Testis (tissue), 2 donors: ENCODE measurements around the gene CD63.

ENCODE experiments used
- POLR2A ChIP-seq: fragments of 450-650 bp; IDR thresholded peaks from one replicate; pipeline ENCODE4 v1.6.1; 2017; ENCODE audit warnings: antibody characterized with exemption, mild to moderate bottlenecking, moderate library complexity
- TF ChIP-seq, protein P1 (sequence below), 3 experiments: fragments of 450-650 bp in 2 of 3; fragments of 200-600 bp in 1 of 3; sonication (generic) in 1 of 3; IDR thresholded peaks; one replicate each; pipeline ENCODE4 v1.5.1; 2016 to 2019; ENCODE audit warnings: antibody characterized with exemption in 3 of 3, mild to moderate bottlenecking in 2 of 3, moderate library complexity in 1 of 3

DNA sequence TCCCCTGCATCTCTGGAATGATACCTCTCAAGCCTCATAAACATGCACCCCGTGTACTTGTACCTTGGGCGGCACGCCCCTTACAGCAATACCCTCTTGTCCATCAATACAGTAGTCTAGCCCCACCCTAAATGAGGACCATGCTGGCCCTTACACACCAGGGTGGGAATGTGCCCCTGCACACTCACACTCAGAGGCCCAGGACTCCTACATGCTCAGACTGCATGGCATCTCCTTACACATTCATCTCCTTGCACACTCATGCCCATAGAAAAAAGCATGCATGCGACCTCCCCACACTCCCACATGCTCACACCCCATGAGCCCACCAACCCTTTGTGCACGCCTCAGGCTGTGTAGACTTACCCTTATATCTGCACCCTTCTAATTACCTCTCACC is 43.1 kb downstream of the CD63 start:
- TF ChIP-seq, protein P1, sequence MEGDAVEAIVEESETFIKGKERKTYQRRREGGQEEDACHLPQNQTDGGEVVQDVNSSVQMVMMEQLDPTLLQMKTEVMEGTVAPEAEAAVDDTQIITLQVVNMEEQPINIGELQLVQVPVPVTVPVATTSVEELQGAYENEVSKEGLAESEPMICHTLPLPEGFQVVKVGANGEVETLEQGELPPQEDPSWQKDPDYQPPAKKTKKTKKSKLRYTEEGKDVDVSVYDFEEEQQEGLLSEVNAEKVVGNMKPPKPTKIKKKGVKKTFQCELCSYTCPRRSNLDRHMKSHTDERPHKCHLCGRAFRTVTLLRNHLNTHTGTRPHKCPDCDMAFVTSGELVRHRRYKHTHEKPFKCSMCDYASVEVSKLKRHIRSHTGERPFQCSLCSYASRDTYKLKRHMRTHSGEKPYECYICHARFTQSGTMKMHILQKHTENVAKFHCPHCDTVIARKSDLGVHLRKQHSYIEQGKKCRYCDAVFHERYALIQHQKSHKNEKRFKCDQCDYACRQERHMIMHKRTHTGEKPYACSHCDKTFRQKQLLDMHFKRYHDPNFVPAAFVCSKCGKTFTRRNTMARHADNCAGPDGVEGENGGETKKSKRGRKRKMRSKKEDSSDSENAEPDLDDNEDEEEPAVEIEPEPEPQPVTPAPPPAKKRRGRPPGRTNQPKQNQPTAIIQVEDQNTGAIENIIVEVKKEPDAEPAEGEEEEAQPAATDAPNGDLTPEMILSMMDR (IDR thresholded peaks at IDR 0.05): no peak
- TF ChIP-seq POLR2A: no peak
